Type B pancreatic cell (in vitro differentiated cells): ENCODE results near the gene ZBTB22. TPM values are rescaled to one million over a fixed set of nuclear protein-coding genes. Genes with fewer than 3 reads are reported as not detected.
A peak's percentile ranks its signal among the peaks of the same experiment; 100 is the strongest.

Experiments used
- DNase-seq: peaks from one replicate; pipeline ENCODE4 v3.0.0; 2021; ENCODE audit warnings: mixed read lengths; ENCODE audit not compliant: unreplicated experiment; ENCODE audit errors: extremely low spot score
- H3K27ac Mint-ChIP-seq: 2 replicates; pipeline ENCODE4 v1.8.0; 2021; ENCODE audit warnings: mild to moderate bottlenecking, mixed read lengths
- H3K27me3 Mint-ChIP-seq: 2 replicates; pipeline ENCODE4 v1.8.0; 2021; ENCODE audit warnings: mixed read lengths
- H3K36me3 Mint-ChIP-seq: 2 replicates; pipeline ENCODE4 v1.8.0; 2021; ENCODE audit warnings: mixed read lengths
- H3K4me1 Mint-ChIP-seq: one replicate; pipeline ENCODE4 v1.8.0; 2021; ENCODE audit warnings: mixed read lengths; ENCODE audit not compliant: unreplicated experiment
- H3K4me3 Mint-ChIP-seq: 2 replicates; pipeline ENCODE4 v1.8.0; 2021; ENCODE audit warnings: mild to moderate bottlenecking, mixed read lengths
- H3K9me3 Mint-ChIP-seq: 2 replicates; pipeline ENCODE4 v1.8.0; 2021; ENCODE audit warnings: mixed read lengths
- CTCF ChIP-seq: fragments of 200-600 bp; sonication (generic); conservative IDR thresholded peaks from 2 replicates; pipeline ENCODE4 v1.5.0; 2021; ENCODE audit warnings: antibody characterized with exemption, mild to moderate bottlenecking
- total RNA-seq: library from RNA; stranded (reverse); gene quantifications from 2 replicates; pipeline ENCODE4 v1.2.1, GENCODE V29; 2021; ENCODE audit warnings: low replicate concordance

The ZBTB22 gene
- total RNA-seq, 1 donor from 2014 or later = 21.1 TPM

GRCh38 chr6:33324125-33324524 lies 6.6 kb upstream of the ZBTB22 start:
- no peak overlapping the region for H3K27ac Mint-ChIP-seq
- DNase-seq = no peak
- H3K36me3 Mint-ChIP-seq = peaks cover 9% of the 10 kb centered on the region
- H3K9me3 Mint-ChIP-seq = no peaks in the 10 kb centered on the region
- no peak for TF ChIP-seq CTCF
- H3K27me3 Mint-ChIP-seq = no peaks in the 10 kb centered on the region
- peak overlapping the region; percentile 100 for H3K4me3 Mint-ChIP-seq
- peaks cover 38% of the 10 kb centered on the region for H3K4me1 Mint-ChIP-seq

- no peaks in the 10 kb centered on the region for H3K9me3 Mint-ChIP-seq
- no peak for TF ChIP-seq CTCF
- H3K27me3 Mint-ChIP-seq = no peaks in the 10 kb centered on the region
- peak overlapping the region; percentile 100 for H3K4me3 Mint-ChIP-seq
- H3K27ac Mint-ChIP-seq = peak overlapping the region; percentile 99
- no peak for DNase-seq
- peaks cover 11% of the 10 kb centered on the region for H3K36me3 Mint-ChIP-seq
- peaks cover 42% of the 10 kb centered on the region for H3K4me1 Mint-ChIP-seq
Observed at GRCh38 chr6:33323623-33323948, 6.0 kb upstream of the ZBTB22 start.

GRCh38 chr6:33321227-33321626 lies 3.7 kb upstream of the ZBTB22 start:
- peak overlapping the region; percentile 86 for H3K4me3 Mint-ChIP-seq
- TF ChIP-seq CTCF = no peak
- no peaks in the 10 kb centered on the region for H3K27me3 Mint-ChIP-seq
- H3K4me1 Mint-ChIP-seq = peaks cover 60% of the 10 kb centered on the region
- H3K36me3 Mint-ChIP-seq = peaks cover 14% of the 10 kb centered on the region
- no peaks in the 10 kb centered on the region for H3K9me3 Mint-ChIP-seq
- H3K27ac Mint-ChIP-seq = peak overlapping the region; percentile 70
- DNase-seq = no peak

- TF ChIP-seq CTCF = no peak
- Mint-ChIP-seq H3K4me1 (peaks cover 60% of the 10 kb centered on the region), H3K27ac (peak overlapping the region; percentile 70), H3K9me3 (no peaks in the 10 kb centered on the region), H3K27me3 (no peaks in the 10 kb centered on the region), H3K4me3 (peak overlapping the region; percentile 86), H3K36me3 (peaks cover 14% of the 10 kb centered on the region)
- DNase-seq = no peak
Observed at GRCh38 chr6:33320315-33321181, 3.0 kb upstream of the ZBTB22 start.

GRCh38 chr6:33319939-33320314 lies 2.4 kb upstream of the ZBTB22 start:
- H3K36me3 Mint-ChIP-seq = peaks cover 14% of the 10 kb centered on the region
- H3K4me1 Mint-ChIP-seq = peaks cover 60% of the 10 kb centered on the region
- no peak for TF ChIP-seq CTCF
- DNase-seq = no peak
- peak overlapping the region; percentile 70 for H3K27ac Mint-ChIP-seq
- H3K9me3 Mint-ChIP-seq = no peaks in the 10 kb centered on the region
- H3K4me3 Mint-ChIP-seq = peak overlapping the region; percentile 74
- no peaks in the 10 kb centered on the region for H3K27me3 Mint-ChIP-seq
